ENCODE data around the gene TRIM46. TPM values are rescaled to one million over a fixed set of nuclear protein-coding genes. Genes with fewer than 3 reads are reported as not detected.

The TRIM46 gene
- total RNA-seq, 1 experiment from 2014 or later = 3.8 TPM

GRCh38 chr1:155186067-155186793 is 12.6 kb downstream of the TRIM46 start:
- CTCF ChIA-PET = interaction anchor here (0.7 kb wide), 1 partner anchor 93 kb away, joined by 5 read pairs; no protein-coding TSS in a partner anchor
- Histone ChIP-seq H3K27me3 (ENCODE audit: control insufficient read depth, insufficient read depth, low read length) (no peaks in the 10 kb centered on the region), H3K4me1 (ENCODE audit: control insufficient read depth, insufficient read depth, low read length) (peaks cover 2% of the 10 kb centered on the region), H3K4me3 (ENCODE audit: low read depth in 2 of 2, low read length in 2 of 2) (no peak overlapping the region), H3K36me3 (ENCODE audit: control insufficient read depth, insufficient read depth, low read length) (no peaks in the 10 kb centered on the region), H3K27ac (ENCODE audit: low read length) (no peak overlapping the region), H3K9me3 (ENCODE audit: control insufficient read depth, insufficient read depth, low read depth, low read length) (no peaks in the 10 kb centered on the region)
- TF ChIP-seq TCF7L2 (IDR thresholded peaks at IDR 0.05; ENCODE audit: low read depth, low read length) (no peak), SIN3A (IDR thresholded peaks at IDR 0.05; ENCODE audit: borderline replicate concordance, insufficient read depth, low read depth, low read length) (no peak), POLR2AphosphoS5 (IDR thresholded peaks at IDR 0.05; ENCODE audit: low read depth, low read length) (no peak), REST (IDR thresholded peaks at IDR 0.05; ENCODE audit: insufficient read depth in 1 of 2, low read depth in 2 of 2, low read length in 1 of 2) (no peak), CTCF (IDR thresholded peaks at IDR 0.05) (no peak)
- intact Hi-C loops (cut with micrococcal nuclease; ENCODE audit: unreplicated experiment) = no loop called here
- BruUV-seq (replicated peaks) = no TSS peak
- ATAC-seq (no peak), DNase-seq (ENCODE audit: low read depth, low spot score) (no peak)
- POLR2A ChIA-PET = interaction anchor here (0.7 to 1.1 kb wide), 2 partner anchors 8 to 12 kb away, joined by 3 to 4 read pairs; no protein-coding TSS in a partner anchor
- in situ Hi-C loops (cut with HindIII; ENCODE audit: low pct_unique_long_range_greater_than_20kb, low sequenced_read_pairs) = no loop called here

GRCh38 chr1:155186794-155187455 is 13.3 kb downstream of the TRIM46 start:
- Histone ChIP-seq H3K4me3 (ENCODE audit: low read depth in 2 of 2, low read length in 2 of 2) (no peak overlapping the region), H3K9me3 (ENCODE audit: control insufficient read depth, insufficient read depth, low read depth, low read length) (no peaks in the 10 kb centered on the region), H3K36me3 (ENCODE audit: control insufficient read depth, insufficient read depth, low read length) (no peaks in the 10 kb centered on the region), H3K4me1 (ENCODE audit: control insufficient read depth, insufficient read depth, low read length) (peaks cover 2% of the 10 kb centered on the region), H3K27ac (ENCODE audit: low read length) (no peak overlapping the region), H3K27me3 (ENCODE audit: control insufficient read depth, insufficient read depth, low read length) (no peaks in the 10 kb centered on the region)
- in situ Hi-C loops (cut with HindIII; ENCODE audit: low pct_unique_long_range_greater_than_20kb, low sequenced_read_pairs) = no loop called here
- ChIA-PET CTCF (interaction anchor here (0.7 kb wide), 1 partner anchor 93 kb away, joined by 5 read pairs; no protein-coding TSS in a partner anchor), POLR2A (interaction anchor here (0.7 kb wide), 1 partner anchor 11 kb away, joined by 3 read pairs; no protein-coding TSS in a partner anchor)
- no peak for TF ChIP-seq REST (IDR thresholded peaks at IDR 0.05; ENCODE audit: insufficient read depth in 1 of 2, low read depth in 2 of 2, low read length in 1 of 2)
- TF ChIP-seq CTCF (IDR thresholded peaks at IDR 0.05) = no peak
- no peak for TF ChIP-seq TCF7L2 (IDR thresholded peaks at IDR 0.05; ENCODE audit: low read depth, low read length)
- intact Hi-C loops (cut with micrococcal nuclease; ENCODE audit: unreplicated experiment) = no loop called here
- ATAC-seq (no peak), DNase-seq (ENCODE audit: low read depth, low spot score) (no peak)
- no TSS peak for BruUV-seq (replicated peaks)

Measured in Panc1 (cell line).